Articular chondrocyte of knee joint (primary cell): ENCODE measurements around the gene RNF14. TPM values are rescaled to one million over a fixed set of nuclear protein-coding genes. Genes with fewer than 3 reads are reported as not detected.

Source experiments
- total RNA-seq: library from RNA; depleted of rRNA; stranded (reverse); fragments of >200 nt; gene quantifications from 2 replicates; pipeline ENCODE4 v1.2.3, GENCODE V29; 2012

RNF14 gene
- 89.4 and 109 TPM in 2 replicates for total RNA-seq

GRCh38 chr5:141968914-141969608, at the start of gene RNF14:
RNF14 (plus strand) TSS chr5:141969105; CDS start chr5:141973589, 4,484 bp downstream.

GRCh38 chr5:141923448-141924313, 45.2 kb upstream of the RNF14 start, which contains the start of gene DELE1:
DELE1 (plus strand) TSS chr5:141923871; CDS start chr5:141923942, 71 bp downstream.

GRCh38 chr5:141958113-141958512, 10.8 kb upstream of the RNF14 start, which contains the start of gene PCDH12:
PCDH12 (minus strand) TSS chr5:141958202; CDS start chr5:141957851, 351 bp downstream.

GRCh38 chr5:142012792-142013388, 44.0 kb downstream of the RNF14 start, which contains the start of gene GNPDA1:
GNPDA1 (minus strand) TSS chr5:142013027; CDS start chr5:142012035, 992 bp downstream.

Other genes starting within 250 kb of the RNF14 start
- gene PCDH1, start 90.7 kb upstream of the RNF14 start, total RNA-seq, result 0.52 and 1.1 TPM in 2 replicates
- 44.5 and 56.1 TPM in 2 replicates for gene DELE1, start 45.2 kb upstream of the RNF14 start, total RNA-seq
- gene PCDH12, start 10.9 kb upstream of the RNF14 start, total RNA-seq, result 1.0 and 2.8 TPM in 2 replicates
- 77.2 and 82.5 TPM in 2 replicates for gene GNPDA1, start 43.9 kb downstream of the RNF14 start, total RNA-seq
- 115 and 130 TPM in 2 replicates for gene NDFIP1, start 139.7 kb downstream of the RNF14 start, total RNA-seq